Right atrium auricular region (tissue), 2 donors: Measurements from ENCODE around the gene NCBP2L. TPM values are rescaled to one million over a fixed set of nuclear protein-coding genes. Genes with fewer than 3 reads are reported as not detected.

ENCODE experiments used
- DNase-seq: peaks from one replicate; pipeline ENCODE4 v3.0.0-alpha.2; 2019; ENCODE audit warnings: low spot score
- H3K27ac ChIP-seq, 2 donors: fragments of 200-600 bp; sonication (generic); 1 replicate in 1 of 2; 2 replicates in 1 of 2; pipeline ENCODE4 v1.5.1; 2016 to 2019
- H3K27me3 ChIP-seq, 2 donors: fragments of 200-600 bp; sonication (generic); one replicate each; pipeline versions ENCODE4 v1.5.1 to v1.6.0; 2017 to 2019
- H3K36me3 ChIP-seq: fragments of 200-600 bp; sonication (generic); one replicate; pipeline ENCODE4 v1.5.1; 2016
- H3K4me1 ChIP-seq, 2 donors: fragments of 200-600 bp; sonication (generic); one replicate each; pipeline versions ENCODE4 v1.5.1 to v1.6.0; 2017 to 2019
- H3K4me3 ChIP-seq, 2 donors: fragments of 200-600 bp; sonication (generic); 1 replicate in 1 of 2; 2 replicates in 1 of 2; pipeline ENCODE4 v1.5.1; 2017 to 2019; ENCODE audit warnings: mild to moderate bottlenecking in 1 of 2, moderate library complexity in 1 of 2
- H3K9me3 ChIP-seq, 2 donors: fragments of 200-600 bp; sonication (generic); one replicate each; pipeline ENCODE4 v1.5.1; 2019
- CTCF ChIP-seq, 2 donors: fragments of 200-600 bp; sonication (generic); IDR thresholded peaks; one replicate each; pipeline ENCODE4 v1.5.1; 2019; ENCODE audit warnings: antibody characterized with exemption in 2 of 2
- total RNA-seq, 2 donors: library from RNA; depleted of rRNA; stranded (reverse); fragments of >200 nt; gene quantifications; one replicate each; pipeline ENCODE4 v1.1.0, GENCODE V29; 2016

The NCBP2L gene
- total RNA-seq, 2 donors from 2014 or later, result not detected

DNA sequence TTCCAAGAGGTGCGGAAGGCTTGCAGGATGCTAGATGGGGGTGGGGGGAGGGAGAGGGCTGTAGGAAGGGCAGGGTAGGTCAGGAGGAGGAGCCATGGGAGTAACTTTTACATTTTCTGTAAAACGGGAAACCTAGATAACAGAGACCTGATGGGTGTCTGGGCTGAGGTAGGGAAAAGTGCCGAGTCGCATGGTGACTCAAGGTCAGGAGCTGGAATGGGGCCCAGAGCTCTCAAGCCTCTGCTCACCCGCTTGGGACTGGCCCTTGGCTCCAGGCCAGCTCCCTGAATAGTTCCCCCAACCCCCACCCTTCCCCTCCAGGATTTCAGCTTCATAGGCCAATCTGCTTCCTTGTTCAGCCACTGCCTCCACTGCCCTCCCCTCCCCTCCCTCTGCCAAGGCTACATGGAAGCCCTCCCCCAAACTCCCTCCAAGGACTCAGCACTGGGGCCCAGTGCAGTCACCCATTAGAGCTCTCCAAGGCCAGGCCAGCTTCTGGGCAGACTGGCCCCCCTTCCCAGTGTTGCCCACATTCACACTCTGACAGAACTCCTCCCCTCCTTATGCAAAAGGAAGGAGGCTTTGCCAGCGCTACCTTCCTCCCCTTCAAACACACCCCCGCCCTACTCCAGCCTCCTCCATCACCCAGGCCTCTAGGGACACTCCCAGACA lies 45.6 kb upstream of the NCBP2L start:
- Histone ChIP-seq H3K4me1 (peaks cover 0 to 59% of the 10 kb centered on the region in 2 donors), H3K4me3 (no peak overlapping the region)

GRCh38 chrX:107733686-107734085 lies 43.8 kb upstream of the NCBP2L start:
- peaks cover 0 to 67% of the 10 kb centered on the region in 2 donors for H3K4me1 ChIP-seq
- no peak for DNase-seq
- H3K27ac ChIP-seq, result peak overlapping the region; percentile 13 to 15
- H3K9me3 ChIP-seq, result no peaks in the 10 kb centered on the region
- no peak overlapping the region for H3K4me3 ChIP-seq
- H3K27me3 ChIP-seq, result no peaks in the 10 kb centered on the region
- TF ChIP-seq CTCF (IDR thresholded peaks at IDR 0.05), result no peak
- no peaks in the 10 kb centered on the region for H3K36me3 ChIP-seq

More for the DNA sequence above, 45.6 kb upstream of the NCBP2L start:
- peak overlapping the region; percentile 70 to 75 for H3K27ac ChIP-seq
- no peaks in the 10 kb centered on the region for H3K27me3 ChIP-seq
- no peak for TF ChIP-seq CTCF (IDR thresholded peaks at IDR 0.05)
- DNase-seq, result peak; percentile 92
- no peaks in the 10 kb centered on the region for H3K9me3 ChIP-seq
- H3K36me3 ChIP-seq, result no peaks in the 10 kb centered on the region

DNA sequence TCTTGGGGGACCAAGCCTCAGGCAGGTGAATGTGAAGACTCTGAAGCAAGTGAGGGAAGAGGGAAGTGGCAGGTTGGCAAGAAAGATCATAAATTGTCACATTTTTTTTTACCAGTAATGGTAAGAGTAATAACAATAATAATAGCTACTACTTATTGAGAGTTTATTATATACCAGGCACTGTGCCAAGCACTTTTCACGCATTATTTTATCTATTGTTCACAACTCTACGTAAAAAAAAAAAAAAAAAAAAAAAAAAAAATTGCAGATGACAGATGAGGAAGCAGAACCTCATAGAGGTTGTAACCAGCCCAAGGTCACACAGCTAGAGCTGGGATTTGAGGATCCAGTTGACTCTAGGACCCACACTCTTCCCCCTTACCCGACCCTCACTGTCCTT lies 42.9 kb upstream of the NCBP2L start:
- Histone ChIP-seq H3K27ac (peak overlapping the region; percentile 13 to 21), H3K27me3 (no peaks in the 10 kb centered on the region), H3K36me3 (no peaks in the 10 kb centered on the region), H3K4me3 (no peak overlapping the region), H3K9me3 (no peaks in the 10 kb centered on the region), H3K4me1 (peaks cover 0 to 59% of the 10 kb centered on the region in 2 donors)
- TF ChIP-seq CTCF (IDR thresholded peaks at IDR 0.05), result no peak
- no peak for DNase-seq

GRCh38 chrX:107736781-107737531 lies 40.6 kb upstream of the NCBP2L start:
- peaks cover 0 to 59% of the 10 kb centered on the region in 2 donors for H3K4me1 ChIP-seq
- no peak for TF ChIP-seq CTCF (IDR thresholded peaks at IDR 0.05)
- no peak overlapping the region for H3K4me3 ChIP-seq
- peak overlapping the region; percentile 59 to 64 for H3K27ac ChIP-seq
- no peaks in the 10 kb centered on the region for H3K9me3 ChIP-seq
- no peak for DNase-seq
- no peaks in the 10 kb centered on the region for H3K27me3 ChIP-seq
- no peaks in the 10 kb centered on the region for H3K36me3 ChIP-seq

DNA sequence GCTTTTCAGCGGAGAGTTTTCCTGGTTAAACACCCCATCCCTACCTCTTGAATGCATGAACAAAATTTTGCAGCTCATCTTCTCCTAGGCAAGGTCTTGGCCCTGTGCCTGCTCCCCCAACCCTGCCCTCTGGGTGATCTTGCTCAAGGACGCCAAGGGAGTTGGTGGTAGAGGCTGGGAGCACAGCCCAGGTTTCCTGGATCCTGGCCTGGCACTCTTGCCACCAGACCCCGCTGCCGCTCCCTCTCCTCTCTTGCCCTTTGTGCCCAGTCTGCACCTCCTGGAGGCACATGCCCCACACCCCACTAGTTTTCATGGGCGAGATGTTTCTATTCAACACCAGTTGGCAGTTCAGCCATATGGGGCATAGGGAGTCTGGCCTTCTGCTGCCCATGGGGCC lies 39.3 kb upstream of the NCBP2L start:
- no peak overlapping the region for H3K4me3 ChIP-seq

More for the DNA sequence above, 39.3 kb upstream of the NCBP2L start:
- no peak for DNase-seq
- H3K9me3 ChIP-seq, result no peaks in the 10 kb centered on the region
- peaks cover 0 to 60% of the 10 kb centered on the region in 2 donors for H3K4me1 ChIP-seq
- H3K27me3 ChIP-seq, result no peaks in the 10 kb centered on the region
- H3K36me3 ChIP-seq, result no peaks in the 10 kb centered on the region
- peak overlapping the region; percentile 19 to 30 for H3K27ac ChIP-seq
- no peak for TF ChIP-seq CTCF (IDR thresholded peaks at IDR 0.05)
